Liver (tissue), 9 donors: ENCODE data around the gene HTRA1. TPM values are rescaled to one million over a fixed set of nuclear protein-coding genes. Genes with fewer than 3 reads are reported as not detected.

ENCODE experiments used
- DNase-seq: peaks from one replicate; pipeline ENCODE4 v3.0.0-alpha.2; 2017; ENCODE audit warnings: low spot score
- H3K27ac ChIP-seq, 2 donors: one replicate each; pipeline ENCODE4 v1.7.0; 2013; ENCODE audit warnings: inconsistent platforms in 2 of 2, low read length in 2 of 2, control low read depth in 1 of 2, low read depth in 1 of 2, mild to moderate bottlenecking in 1 of 2
- H3K27me3 ChIP-seq, 4 donors: one replicate each; pipeline versions ENCODE4 v1.6.1 to v1.7.0; 2013; ENCODE audit warnings: low read length in 3 of 4, inconsistent platforms in 1 of 4, mild to moderate bottlenecking in 1 of 4, moderate library complexity in 1 of 4; ENCODE audit not compliant: control insufficient read depth in 4 of 4, insufficient read depth in 4 of 4
- H3K36me3 ChIP-seq, 4 donors: one replicate each; pipeline versions ENCODE4 v1.6.1 to v1.7.0; 2013; ENCODE audit warnings: low read length in 3 of 4, mild to moderate bottlenecking in 3 of 4, low read depth in 1 of 4, moderate library complexity in 1 of 4; ENCODE audit not compliant: control insufficient read depth in 4 of 4, insufficient read depth in 3 of 4
- H3K4me1 ChIP-seq, 4 donors: one replicate each; pipeline versions ENCODE4 v1.6.1 to v1.7.0; 2013; ENCODE audit warnings: low read length in 3 of 4, mild to moderate bottlenecking in 3 of 4, moderate library complexity in 1 of 4; ENCODE audit not compliant: control insufficient read depth in 4 of 4, insufficient read depth in 4 of 4
- H3K4me3 ChIP-seq, 3 donors: one replicate each; pipeline versions ENCODE4 v1.6.1 to v1.7.0; 2013; ENCODE audit warnings: low read length in 3 of 3, control low read depth in 1 of 3, low read depth in 1 of 3, mild to moderate bottlenecking in 1 of 3
- H3K9ac ChIP-seq, 2 donors: one replicate each; pipeline ENCODE4 v1.7.0; 2013; ENCODE audit warnings: low read length in 2 of 2, mild to moderate bottlenecking in 2 of 2, moderate library complexity in 2 of 2, control low read depth in 1 of 2, low read depth in 1 of 2
- H3K9me3 ChIP-seq, 4 donors: one replicate each; pipeline versions ENCODE4 v1.6.1 to v1.7.0; 2013; ENCODE audit warnings: low read length in 3 of 4; ENCODE audit not compliant: control insufficient read depth in 4 of 4
- ATF3 ChIP-seq: IDR thresholded peaks from 2 replicates; pipeline ENCODE4 v1.6.1; 2016; ENCODE audit warnings: antibody characterized with exemption
- CTCF ChIP-seq: fragments of 150-350 bp; IDR thresholded peaks from 2 replicates; pipeline ENCODE4 v1.5.1; 2017; ENCODE audit warnings: improper control_type of control experiment, low read depth, low read length; ENCODE audit not compliant: missing input control
- EGR1 ChIP-seq, 2 donors: IDR thresholded peaks; 2 replicates each; pipeline ENCODE4 v1.6.1; 2016 to 2018; ENCODE audit warnings: antibody characterized with exemption in 2 of 2, low read depth in 2 of 2
- FOXA1 ChIP-seq: IDR thresholded peaks from 2 replicates; pipeline ENCODE4 v1.6.1; 2016; ENCODE audit warnings: antibody characterized with exemption
- FOXA2 ChIP-seq: IDR thresholded peaks from 2 replicates; pipeline ENCODE4 v1.6.1; 2016; ENCODE audit warnings: antibody characterized with exemption
- GABPA ChIP-seq, 2 donors: IDR thresholded peaks in 1 of 2; conservative IDR thresholded peaks in 1 of 2; 2 replicates each; pipeline ENCODE4 v1.6.1; 2016; ENCODE audit warnings: antibody characterized with exemption in 2 of 2, mild to moderate bottlenecking in 1 of 2, moderate library complexity in 1 of 2
- HNF4A ChIP-seq, 2 donors: conservative IDR thresholded peaks; 2 replicates each; pipeline ENCODE4 v1.6.1; 2016; ENCODE audit warnings: antibody characterized with exemption in 2 of 2, mild to moderate bottlenecking in 2 of 2
- HNF4G ChIP-seq: IDR thresholded peaks from 2 replicates; pipeline ENCODE4 v1.6.1; 2016; ENCODE audit warnings: antibody characterized with exemption
- MAX ChIP-seq: IDR thresholded peaks from 2 replicates; pipeline ENCODE4 v1.6.1; 2016; ENCODE audit warnings: antibody characterized with exemption
- NR2F2 ChIP-seq: IDR thresholded peaks from 2 replicates; pipeline ENCODE4 v1.6.1; 2016; ENCODE audit warnings: antibody characterized with exemption
- RAD21 ChIP-seq, 2 donors: IDR thresholded peaks; 2 replicates each; pipeline ENCODE4 v1.6.1; 2016; ENCODE audit warnings: antibody characterized with exemption in 2 of 2, mild to moderate bottlenecking in 2 of 2
- REST ChIP-seq: IDR thresholded peaks from 2 replicates; pipeline ENCODE4 v1.6.1; 2016; ENCODE audit warnings: antibody characterized with exemption, mild to moderate bottlenecking
- RXRA ChIP-seq, 2 donors: IDR thresholded peaks; 2 replicates each; pipeline ENCODE4 v1.6.1; 2017 to 2018; ENCODE audit warnings: antibody characterized with exemption in 2 of 2, mild to moderate bottlenecking in 1 of 2
- SP1 ChIP-seq: IDR thresholded peaks from 2 replicates; pipeline ENCODE4 v1.6.1; 2018; ENCODE audit warnings: antibody characterized with exemption, mild to moderate bottlenecking
- TAF1 ChIP-seq: conservative IDR thresholded peaks from 2 replicates; pipeline ENCODE4 v1.6.1; 2016; ENCODE audit warnings: antibody characterized with exemption, mild to moderate bottlenecking
- YY1 ChIP-seq: IDR thresholded peaks from 2 replicates; pipeline ENCODE4 v1.6.1; 2016; ENCODE audit warnings: antibody characterized with exemption, mild to moderate bottlenecking
- ZBTB33 ChIP-seq: IDR thresholded peaks from 2 replicates; pipeline ENCODE4 v1.6.1; 2016; ENCODE audit warnings: antibody characterized with exemption
- WGBS: extraction: QIAGEN DNeasy Blood & Tissue Kit; methylation state at CpG from one replicate; pipeline ENCODE4 v1.1.7; 2013; 5-methylcytosine and 5-hydroxymethylcytosine counted together
- polyA plus RNA-seq, 2 donors: library from polyadenylated mRNA; stranded (reverse) in 1 of 2; unstranded in 1 of 2; fragments of 200-250 nt in 1 of 2; fragments of >200 nt in 1 of 2; fragmentation: Nextera tagmentation in 1 of 2; extraction: Ambion mirVana in 1 of 2; gene quantifications; one replicate each; pipeline versions ENCODE4 v1.2.1 to v1.2.3, GENCODE V29; 2013 to 2015
- total RNA-seq, 2 donors: library from RNA; depleted of rRNA; stranded (reverse); fragments of >200 nt; gene quantifications; one replicate each; pipeline ENCODE4 v1.2.3, GENCODE V29; 2014
- donor health status: healthy.
- donor health status: healthy.
- donor health status: healthy.
- donor health status: healthy.
- donor health status: healthy.

The HTRA1 gene
- total and polyA plus RNA-seq, 4 donors, result 4.3 to 289 (median 72.1) TPM

GRCh38 chr10:122560279-122560804 is 99.0 kb downstream of the HTRA1 start, which contains the start of gene DMBT1:
Gene DMBT1, plus strand, starts transcription at chr10:122560754. Its CDS starts 17 bp downstream, at chr10:122560771.
- H3K27me3 ChIP-seq, result peaks cover 0 to 3% (median 1%) of the 10 kb centered on the region in 4 donors
- no peaks in the 10 kb centered on the region for H3K4me1 ChIP-seq
- TF ChIP-seq EGR1 (IDR thresholded peaks at IDR 0.05; ENCODE audit: low read depth in 2 of 2), result no peak
- TF ChIP-seq ATF3, result no peak
- no peak for TF ChIP-seq TAF1
- TF ChIP-seq HNF4A (conservative IDR thresholded peaks at IDR 0.05), result no peak
- no peak for TF ChIP-seq YY1
- TF ChIP-seq CTCF, result no peak
- no peak for TF ChIP-seq FOXA1
- TF ChIP-seq REST, result no peak
- no peak for TF ChIP-seq SP1
- no peak for TF ChIP-seq HNF4G
- H3K36me3 ChIP-seq, result no peaks in the 10 kb centered on the region
- WGBS, result 43% methylated on average over 4 of the region's 4 CpGs
- H3K4me3 ChIP-seq, result no peak within 1 kb of the TSS
- no peak within 1 kb of the TSS for H3K27ac ChIP-seq
- no peaks in the 10 kb centered on the region for H3K9me3 ChIP-seq
- DNase-seq, result no peak
- no peak within 1 kb of the TSS for H3K9ac ChIP-seq

GRCh38 chr10:122561212-122561611 is 99.9 kb downstream of the HTRA1 start:
- peaks cover 0 to 3% (median 1%) of the 10 kb centered on the region in 4 donors for H3K27me3 ChIP-seq
- TF ChIP-seq MAX (no peak), FOXA2 (no peak), ZBTB33 (no peak), RXRA (IDR thresholded peaks at IDR 0.05) (no peak), SP1 (no peak), HNF4G (no peak), YY1 (no peak), ATF3 (no peak), EGR1 (IDR thresholded peaks at IDR 0.05; ENCODE audit: low read depth in 2 of 2) (no peak), RAD21 (IDR thresholded peaks at IDR 0.05) (no peak), NR2F2 (no peak), GABPA (IDR thresholded peaks at IDR 0.05 in 1 of 2, conservative IDR thresholded peaks at IDR 0.05 in 1 of 2) (no peak)

More at GRCh38 chr10:122561212-122561611, 99.9 kb downstream of the HTRA1 start:
- WGBS, result 56% methylated on average over 6 of the region's 6 CpGs
- DNase-seq, result no peak
- Histone ChIP-seq H3K4me3 (no peak overlapping the region), H3K36me3 (no peaks in the 10 kb centered on the region), H3K9ac (no peak overlapping the region), H3K4me1 (peaks cover 0 to 4% (median 1%) of the 10 kb centered on the region in 4 donors), H3K27ac (no peak overlapping the region), H3K9me3 (no peaks in the 10 kb centered on the region)
